Mucosa of stomach (tissue), 1 donor: Measurements from ENCODE around the gene PROK1.

Experiments used
- H3K27me3 ChIP-seq: one replicate; pipeline ENCODE4 v1.7.0; 2013; ENCODE audit warnings: mild to moderate bottlenecking, low read length; ENCODE audit not compliant: control insufficient read depth, insufficient read depth
- H3K36me3 ChIP-seq: one replicate; pipeline ENCODE4 v1.7.0; 2013; ENCODE audit warnings: low read length; ENCODE audit not compliant: control insufficient read depth, insufficient read depth
- H3K4me1 ChIP-seq: one replicate; pipeline ENCODE4 v1.7.0; 2013; ENCODE audit warnings: mild to moderate bottlenecking, low read length; ENCODE audit not compliant: control insufficient read depth, insufficient read depth
- H3K4me3 ChIP-seq: one replicate; pipeline ENCODE4 v1.7.0; 2013; ENCODE audit warnings: low read length
- H3K9ac ChIP-seq: one replicate; pipeline ENCODE4 v1.7.0; 2013; ENCODE audit warnings: mild to moderate bottlenecking, low read length, moderate library complexity
- H3K9me3 ChIP-seq: one replicate; pipeline ENCODE4 v1.7.0; 2013; ENCODE audit warnings: mild to moderate bottlenecking, low read length, moderate library complexity; ENCODE audit not compliant: control insufficient read depth
- donor health status: Pancreatic carcinoma.

The PROK1 gene

GRCh38 chr1:110494522-110495406 is 43.8 kb downstream of the PROK1 start:
- no peak overlapping the region for H3K9ac ChIP-seq
- H3K4me3 ChIP-seq = no peak overlapping the region
- peaks cover 6% of the 10 kb centered on the region for H3K27me3 ChIP-seq
- no peaks in the 10 kb centered on the region for H3K4me1 ChIP-seq
- H3K9me3 ChIP-seq = no peaks in the 10 kb centered on the region
- H3K36me3 ChIP-seq = no peaks in the 10 kb centered on the region

DNA sequence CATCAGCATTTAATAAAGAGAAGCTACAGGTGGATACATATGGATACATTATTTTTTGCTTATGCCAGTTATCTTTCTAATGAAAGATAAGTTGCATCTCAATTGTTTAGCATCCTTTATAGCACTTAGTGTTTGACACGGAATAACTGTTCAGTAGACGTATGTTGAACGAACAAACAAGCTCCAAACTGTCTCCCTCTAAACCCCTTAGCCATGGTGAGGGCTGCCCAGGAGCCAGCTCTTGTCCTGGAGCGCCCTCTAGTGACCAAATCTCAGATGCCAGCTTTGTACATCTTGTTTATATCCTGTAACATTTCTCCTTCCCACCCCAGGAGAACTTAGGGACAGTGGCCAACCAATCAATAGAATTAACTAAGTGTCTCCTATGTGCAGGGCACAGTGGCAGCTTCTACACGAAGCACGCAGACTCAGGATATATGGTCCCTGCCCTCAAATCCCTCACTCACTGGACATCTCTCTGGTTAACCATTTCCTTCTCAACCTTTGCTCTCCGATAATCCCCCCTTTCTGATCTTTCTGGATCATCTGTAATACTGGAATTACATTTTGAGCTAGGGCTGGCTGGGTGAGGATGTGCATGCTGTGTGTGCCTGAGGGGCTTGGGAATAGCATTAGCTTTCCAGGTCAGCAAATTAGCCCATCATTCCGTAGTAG is 45.1 kb downstream of the PROK1 start:
- no peaks in the 10 kb centered on the region for H3K9me3 ChIP-seq

GRCh38 chr1:110498270-110498669 is 47.3 kb downstream of the PROK1 start:
- Histone ChIP-seq H3K4me3 (no peak overlapping the region), H3K27me3 (no peaks in the 10 kb centered on the region), H3K4me1 (no peaks in the 10 kb centered on the region), H3K9me3 (no peaks in the 10 kb centered on the region), H3K9ac (no peak overlapping the region), H3K36me3 (no peaks in the 10 kb centered on the region)

More for the DNA sequence above, 45.1 kb downstream of the PROK1 start:
- Histone ChIP-seq H3K27me3 (peaks cover 5% of the 10 kb centered on the region), H3K36me3 (no peaks in the 10 kb centered on the region), H3K4me3 (no peak overlapping the region), H3K4me1 (no peaks in the 10 kb centered on the region), H3K9ac (no peak overlapping the region)

DNA sequence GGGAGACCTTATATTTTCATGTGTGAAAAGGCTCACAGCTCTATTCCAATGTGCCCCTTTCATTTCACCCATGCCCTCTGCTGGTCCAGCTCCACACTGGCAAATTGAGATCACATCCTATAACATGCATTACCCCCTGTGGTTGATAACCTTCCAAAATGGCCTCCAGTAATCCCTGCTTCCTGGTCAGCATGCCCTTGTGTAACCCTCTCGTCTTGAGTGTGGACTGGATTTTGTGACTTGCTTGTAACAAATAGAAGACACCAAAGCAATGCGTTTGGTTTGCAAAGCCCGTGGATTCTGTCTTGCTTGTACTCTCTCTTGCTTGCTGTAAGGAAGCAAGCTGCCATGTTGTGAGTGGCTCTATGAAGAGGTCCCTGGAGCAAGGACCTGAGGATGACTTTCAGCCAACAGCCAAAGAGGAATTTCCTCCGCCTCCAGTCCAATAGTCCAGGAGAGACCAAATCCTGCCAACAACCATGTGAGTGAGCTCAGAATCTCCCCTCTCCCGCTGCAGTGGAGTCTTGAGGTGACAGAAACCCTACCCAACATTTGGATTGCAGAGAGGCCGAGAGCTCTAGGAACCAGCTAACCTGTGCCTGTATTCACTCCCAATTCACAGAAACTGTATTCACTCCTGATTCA is 50.7 kb downstream of the PROK1 start:
- Histone ChIP-seq H3K9me3 (no peaks in the 10 kb centered on the region), H3K4me1 (no peaks in the 10 kb centered on the region), H3K36me3 (no peaks in the 10 kb centered on the region), H3K4me3 (no peak overlapping the region), H3K27me3 (no peaks in the 10 kb centered on the region), H3K9ac (no peak overlapping the region)

GRCh38 chr1:110502402-110503151 is 51.6 kb downstream of the PROK1 start:
- Histone ChIP-seq H3K36me3 (no peaks in the 10 kb centered on the region), H3K9me3 (no peaks in the 10 kb centered on the region), H3K27me3 (no peaks in the 10 kb centered on the region), H3K9ac (no peak overlapping the region), H3K4me3 (no peak overlapping the region), H3K4me1 (peaks cover 2% of the 10 kb centered on the region)

DNA sequence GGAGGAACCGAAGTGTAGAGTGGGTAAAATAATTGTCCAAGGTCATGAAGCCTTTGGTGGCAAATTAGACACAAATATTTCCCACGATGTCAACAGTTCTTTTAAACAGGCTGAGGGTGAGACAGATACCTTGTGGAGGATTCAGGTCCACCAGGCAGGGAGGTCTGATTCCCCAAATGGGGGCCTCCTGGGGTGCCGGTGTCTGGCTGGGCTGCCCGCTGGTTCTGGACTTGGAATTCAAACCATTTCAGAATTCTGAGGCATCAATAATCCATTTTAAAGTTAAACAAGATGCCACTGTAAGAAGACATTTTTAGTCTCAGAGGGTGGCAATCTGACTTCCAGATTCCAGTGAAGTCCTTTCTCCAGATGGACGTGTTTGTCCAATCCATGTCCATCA is 52.5 kb downstream of the PROK1 start:
- Histone ChIP-seq H3K9me3 (no peaks in the 10 kb centered on the region), H3K36me3 (no peaks in the 10 kb centered on the region), H3K27me3 (no peaks in the 10 kb centered on the region), H3K4me3 (no peak overlapping the region), H3K4me1 (peaks cover 9% of the 10 kb centered on the region), H3K9ac (no peak overlapping the region)

GRCh38 chr1:110504226-110504625 is 53.3 kb downstream of the PROK1 start:
- Histone ChIP-seq H3K27me3 (no peaks in the 10 kb centered on the region), H3K9ac (no peak overlapping the region), H3K36me3 (no peaks in the 10 kb centered on the region), H3K9me3 (no peaks in the 10 kb centered on the region), H3K4me1 (peaks cover 9% of the 10 kb centered on the region), H3K4me3 (no peak overlapping the region)

- Histone ChIP-seq H3K4me1 (peaks cover 9% of the 10 kb centered on the region), H3K9ac (no peak overlapping the region), H3K27me3 (no peaks in the 10 kb centered on the region), H3K9me3 (no peaks in the 10 kb centered on the region), H3K36me3 (no peaks in the 10 kb centered on the region), H3K4me3 (no peak overlapping the region)
Observed at GRCh38 chr1:110505596-110505995, 54.6 kb downstream of the PROK1 start.

DNA sequence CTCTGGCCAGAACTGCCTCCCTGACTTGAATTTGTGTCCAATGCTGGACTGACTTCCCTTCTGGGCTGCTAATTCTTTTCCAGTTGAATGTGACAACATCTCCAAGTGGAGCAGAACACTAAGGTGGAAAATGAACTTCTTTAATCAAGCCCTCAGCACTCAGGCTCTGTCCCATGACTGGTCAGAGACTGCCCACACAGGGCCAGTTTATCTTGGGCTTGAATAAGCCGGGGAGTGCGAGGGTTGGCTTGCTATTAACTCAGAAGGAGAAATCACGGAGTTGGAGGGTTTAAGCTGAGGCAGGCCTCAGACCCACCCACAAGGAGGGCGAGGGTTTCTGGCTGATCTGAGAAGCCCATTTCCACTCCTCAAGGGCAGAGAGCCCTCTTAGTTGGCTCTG is 55.6 kb downstream of the PROK1 start:
- H3K9me3 ChIP-seq = no peaks in the 10 kb centered on the region
- no peak overlapping the region for H3K9ac ChIP-seq
- no peak overlapping the region for H3K4me3 ChIP-seq
- H3K4me1 ChIP-seq = peaks cover 9% of the 10 kb centered on the region
- H3K36me3 ChIP-seq = no peaks in the 10 kb centered on the region
- H3K27me3 ChIP-seq = no peaks in the 10 kb centered on the region
